Measurements from ENCODE around the gene GAL3ST1. TPM values are rescaled to one million over a fixed set of nuclear protein-coding genes. Genes with fewer than 3 reads are reported as not detected.
A peak's percentile ranks its signal among the peaks of the same experiment; 100 is the strongest.
"Not testable (repeated sequence)": the region's sequence is repeated elsewhere in the genome, so short reads cannot be mapped to it uniquely, and the experiment has no call there.

GAL3ST1 gene
- polyA plus RNA-seq, 3 donors, result not detected

DNA sequence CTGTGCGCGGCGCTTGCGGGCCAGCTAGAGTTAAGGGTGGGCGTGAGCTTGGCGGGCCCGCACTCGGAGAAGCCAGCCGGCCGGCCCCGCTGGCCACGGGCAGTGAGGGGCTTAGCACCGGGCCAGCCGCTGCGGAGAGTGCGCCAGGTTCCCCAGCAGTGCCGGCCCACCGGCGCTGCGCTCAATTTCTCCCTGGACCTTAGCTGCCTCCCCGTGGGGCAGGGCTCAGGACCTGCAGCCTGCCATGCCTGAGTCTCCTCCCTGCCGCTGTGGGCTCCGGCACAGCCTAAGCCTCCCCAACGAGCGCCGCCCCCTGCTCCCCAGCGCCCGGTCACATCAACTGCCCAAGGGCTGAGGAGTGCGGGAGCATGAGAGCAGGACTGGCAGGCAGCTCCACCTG lies 22.4 kb upstream of the GAL3ST1 start:
- WGBS (ENCODE audit: insufficient coverage), result 94% methylated on average over 23 of the region's 29 CpGs
- Mint-ChIP-seq H3K9me3 (peaks cover 0 to 6% (median 0%) of the 10 kb centered on the region in 7 donors), H3K27ac (no peak overlapping the region), H3K4me3 (no peak overlapping the region), H3K4me1 (peaks cover 7% of the 10 kb centered on the region), H3K27me3 (ENCODE audit: low read depth in 3 of 3) (peaks cover 7 to 13% (median 8%) of the 10 kb centered on the region in 3 donors), H3K36me3 (no peaks in the 10 kb centered on the region)
- intact Hi-C loops (cut with micrococcal nuclease), result loop anchor here in 1 of 2 donors (10.0 kb wide), 1 partner anchor 152 kb away; no protein-coding TSS in a partner anchor
- Histone ChIP-seq H3K36me3 (replicated peaks in 1 of 2; ENCODE audit: control insufficient read depth in 1 of 2, insufficient read depth in 2 of 2, low read length in 2 of 2) (no peaks in the 10 kb centered on the region), H2AFZ (ENCODE audit: insufficient read depth, low read depth, low read length, poor library complexity, severe bottlenecking) (no peak overlapping the region), H3K27me3 (ENCODE audit: control insufficient read depth in 2 of 2, insufficient read depth in 2 of 2, low read length in 2 of 2) (no peaks in the 10 kb centered on the region), H3K4me2 (replicated peaks; ENCODE audit: extremely low read depth, low read length, poor library complexity, severe bottlenecking) (no peak overlapping the region), H3K27ac (ENCODE audit: low read depth in 1 of 2, low read length in 2 of 2) (no peak overlapping the region), H4K20me1 (ENCODE audit: insufficient read depth, low read length) (no peaks in the 10 kb centered on the region), H3K79me2 (ENCODE audit: insufficient read depth, low read length) (no peaks in the 10 kb centered on the region), H3K9me3 (replicated peaks in 1 of 2; ENCODE audit: control insufficient read depth in 1 of 2, insufficient read depth in 1 of 2, low read length in 2 of 2) (no peaks in the 10 kb centered on the region), H3K4me1 (ENCODE audit: control insufficient read depth in 1 of 2, insufficient read depth in 2 of 2, low read length in 2 of 2) (peaks cover 4 to 5% of the 10 kb centered on the region in 2 donors), H3K4me3 (replicated peaks in 1 of 3; ENCODE audit: low read depth in 2 of 3, low read length in 3 of 3) (no peak overlapping the region), H3K9ac (ENCODE audit: insufficient read depth, low read length, poor library complexity, severe bottlenecking) (no peak overlapping the region)
- TF ChIP-seq CTCF (IDR thresholded peaks at IDR 0.05), result no peak
- no peak for DNase-seq

DNA sequence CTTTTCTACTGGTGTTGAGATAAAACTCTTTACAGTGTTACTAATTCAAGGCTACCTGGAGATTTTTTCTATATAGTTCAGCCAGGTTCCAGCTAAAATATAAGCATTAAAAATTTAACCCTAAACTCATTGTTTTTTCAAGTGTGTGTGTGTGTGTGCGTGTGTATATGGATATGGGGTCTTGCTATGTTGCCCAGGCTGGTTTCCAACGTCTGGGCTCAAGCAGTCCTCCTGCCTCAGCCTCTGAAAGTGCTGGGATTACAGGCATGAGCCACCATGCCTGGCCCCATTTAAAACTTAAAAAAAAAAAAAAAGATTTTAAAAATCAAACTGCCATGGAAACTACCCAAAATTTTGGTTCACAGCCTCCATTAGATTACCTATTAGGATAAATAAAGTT lies 21.7 kb upstream of the GAL3ST1 start:
- intact Hi-C loops (cut with micrococcal nuclease), result loop anchor here in 1 of 2 donors (10.0 kb wide), 1 partner anchor 151 kb away; no protein-coding TSS in a partner anchor
- no peak overlapping the region for H3K27ac ChIP-seq (ENCODE audit: low read depth in 1 of 2, low read length in 2 of 2)
- H3K27me3 ChIP-seq (ENCODE audit: control insufficient read depth in 2 of 2, insufficient read depth in 2 of 2, low read length in 2 of 2), result no peaks in the 10 kb centered on the region
- WGBS (ENCODE audit: insufficient coverage), result no CpG with 5 or more reads among the region's 2 CpGs
- H3K9ac ChIP-seq (ENCODE audit: insufficient read depth, low read length, poor library complexity, severe bottlenecking), result no peak overlapping the region
- peaks cover 5 to 10% of the 10 kb centered on the region in 2 donors for H3K4me1 ChIP-seq (ENCODE audit: control insufficient read depth in 1 of 2, insufficient read depth in 2 of 2, low read length in 2 of 2)
- H3K79me2 ChIP-seq (ENCODE audit: insufficient read depth, low read length), result peaks cover 5% of the 10 kb centered on the region
- peaks cover 6% of the 10 kb centered on the region for H3K4me1 Mint-ChIP-seq
- no peak for DNase-seq
- H3K9me3 ChIP-seq (replicated peaks in 1 of 2; ENCODE audit: control insufficient read depth in 1 of 2, insufficient read depth in 1 of 2, low read length in 2 of 2), result no peaks in the 10 kb centered on the region
- peaks cover 0 to 6% (median 0%) of the 10 kb centered on the region in 7 donors for H3K9me3 Mint-ChIP-seq
- H3K27ac Mint-ChIP-seq, result no peak overlapping the region
- no peak overlapping the region for H2AFZ ChIP-seq (ENCODE audit: insufficient read depth, low read depth, low read length, poor library complexity, severe bottlenecking)
- H3K36me3 Mint-ChIP-seq, result no peaks in the 10 kb centered on the region
- no peaks in the 10 kb centered on the region for H4K20me1 ChIP-seq (ENCODE audit: insufficient read depth, low read length)
- no peak for TF ChIP-seq CTCF (IDR thresholded peaks at IDR 0.05)
- H3K4me3 ChIP-seq (replicated peaks in 1 of 3; ENCODE audit: low read depth in 2 of 3, low read length in 3 of 3), result no peak overlapping the region
- H3K4me3 Mint-ChIP-seq, result no peak overlapping the region
- no peaks in the 10 kb centered on the region for H3K36me3 ChIP-seq (replicated peaks in 1 of 2; ENCODE audit: control insufficient read depth in 1 of 2, insufficient read depth in 2 of 2, low read length in 2 of 2)
- peaks cover 7 to 12% (median 8%) of the 10 kb centered on the region in 3 donors for H3K27me3 Mint-ChIP-seq (ENCODE audit: low read depth in 3 of 3)
- H3K4me2 ChIP-seq (replicated peaks; ENCODE audit: extremely low read depth, low read length, poor library complexity, severe bottlenecking), result no peak overlapping the region

DNA sequence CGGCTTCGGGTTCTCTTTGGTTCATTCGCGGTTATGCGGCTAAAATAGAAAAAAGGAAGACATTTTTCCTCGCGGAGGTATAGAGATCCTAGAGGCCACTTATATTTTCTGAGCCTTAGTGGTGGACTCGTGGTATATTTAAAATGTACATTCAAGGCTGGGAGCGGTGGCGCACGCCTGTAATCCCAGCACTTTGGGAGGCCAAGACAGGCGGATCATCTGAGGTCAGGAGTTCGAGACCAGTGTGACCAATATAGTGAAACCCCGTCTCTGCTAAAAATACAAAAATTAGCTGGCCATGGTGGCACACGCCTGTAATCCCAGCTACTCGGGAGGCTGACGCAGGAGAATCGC lies 17.9 kb upstream of the GAL3ST1 start:
- DNase-seq; H3K9me3 ChIP-seq (replicated peaks in 1 of 2; ENCODE audit: control insufficient read depth in 1 of 2, insufficient read depth in 1 of 2, low read length in 2 of 2); H3K27ac Mint-ChIP-seq; H3K27me3 Mint-ChIP-seq (ENCODE audit: low read depth in 3 of 3); H3K4me1 Mint-ChIP-seq; H3K9ac ChIP-seq (ENCODE audit: insufficient read depth, low read length, poor library complexity, severe bottlenecking); H3K9me3 Mint-ChIP-seq; H3K27ac ChIP-seq (ENCODE audit: low read depth in 1 of 2, low read length in 2 of 2); H4K20me1 ChIP-seq (ENCODE audit: insufficient read depth, low read length); H2AFZ ChIP-seq (ENCODE audit: insufficient read depth, low read depth, low read length, poor library complexity, severe bottlenecking); H3K27me3 ChIP-seq (ENCODE audit: control insufficient read depth in 2 of 2, insufficient read depth in 2 of 2, low read length in 2 of 2); H3K4me3 Mint-ChIP-seq: not testable (repeated sequence)
- 43% methylated on average over 18 of the region's 18 CpGs for WGBS (ENCODE audit: insufficient coverage)
- Histone ChIP-seq H3K4me2 (replicated peaks; ENCODE audit: extremely low read depth, low read length, poor library complexity, severe bottlenecking) (peak overlapping the region; percentile 85), H3K36me3 (replicated peaks in 1 of 2; ENCODE audit: control insufficient read depth in 1 of 2, insufficient read depth in 2 of 2, low read length in 2 of 2) (peaks cover 22 to 24% of the 10 kb centered on the region in 2 donors), H3K4me3 (replicated peaks in 1 of 3; ENCODE audit: low read depth in 2 of 3, low read length in 3 of 3) (peak overlapping the region in 1 of 3 experiments; percentile 85), H3K4me1 (ENCODE audit: control insufficient read depth in 1 of 2, insufficient read depth in 2 of 2, low read length in 2 of 2) (peaks cover 11 to 20% of the 10 kb centered on the region in 2 donors), H3K79me2 (ENCODE audit: insufficient read depth, low read length) (peaks cover 28% of the 10 kb centered on the region)
- intact Hi-C loops (cut with micrococcal nuclease), result loop anchor here (1.0 to 10.0 kb wide), 3 partner anchors 15 to 148 kb away; partner anchors contain the start of genes DUSP18 (in 1 of the 2) and TCN2 (in 1 of the 2)
- peaks cover 21 to 25% of the 10 kb centered on the region in 2 donors for H3K36me3 Mint-ChIP-seq

All from CD14-positive monocyte (primary cell).